ENCODE data around the gene LOC128125822.

LOC128125822 gene

DNA sequence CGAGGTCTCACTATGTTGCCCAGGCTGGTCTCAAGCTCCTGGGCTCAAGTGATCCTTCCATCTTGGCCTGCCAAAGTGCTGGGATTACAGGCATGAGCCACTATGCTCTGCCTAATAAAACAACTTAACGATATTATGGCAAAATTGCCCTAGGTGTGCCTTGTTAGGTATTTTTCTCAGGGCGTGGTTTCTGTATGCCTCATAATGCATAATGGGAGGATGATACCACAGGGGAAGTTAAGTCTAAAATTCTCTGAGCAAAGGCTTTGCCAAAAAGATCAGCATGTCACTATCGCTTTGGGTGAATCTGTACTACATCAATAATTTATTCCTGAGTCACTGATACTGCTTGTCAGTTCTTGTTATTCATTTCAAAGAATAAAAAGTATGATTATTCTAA, 15.9 kb upstream of the LOC128125822 start:
- no peak for DNase-seq (ENCODE audit: low spot score)

DNA sequence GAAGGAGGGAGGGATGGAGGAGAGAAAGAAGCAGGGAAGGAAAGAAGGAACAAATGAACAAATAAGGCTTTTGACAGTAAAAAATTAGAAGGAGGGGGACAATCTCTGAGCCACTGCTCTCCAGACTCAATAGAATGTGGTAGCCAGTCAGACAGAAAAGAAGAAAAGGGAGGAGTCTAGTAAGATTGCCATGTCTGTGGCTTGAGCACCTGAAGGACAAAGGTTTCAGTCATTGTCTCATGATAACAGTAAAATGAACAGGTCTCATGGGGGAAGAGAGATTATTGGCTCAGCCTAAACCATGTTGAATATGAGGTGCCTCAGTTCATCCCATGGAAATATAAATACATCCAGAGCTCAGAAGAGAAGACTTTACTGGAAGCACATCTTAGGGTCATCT, 14.0 kb upstream of the LOC128125822 start:
- no peak for DNase-seq (ENCODE audit: low spot score)

DNA sequence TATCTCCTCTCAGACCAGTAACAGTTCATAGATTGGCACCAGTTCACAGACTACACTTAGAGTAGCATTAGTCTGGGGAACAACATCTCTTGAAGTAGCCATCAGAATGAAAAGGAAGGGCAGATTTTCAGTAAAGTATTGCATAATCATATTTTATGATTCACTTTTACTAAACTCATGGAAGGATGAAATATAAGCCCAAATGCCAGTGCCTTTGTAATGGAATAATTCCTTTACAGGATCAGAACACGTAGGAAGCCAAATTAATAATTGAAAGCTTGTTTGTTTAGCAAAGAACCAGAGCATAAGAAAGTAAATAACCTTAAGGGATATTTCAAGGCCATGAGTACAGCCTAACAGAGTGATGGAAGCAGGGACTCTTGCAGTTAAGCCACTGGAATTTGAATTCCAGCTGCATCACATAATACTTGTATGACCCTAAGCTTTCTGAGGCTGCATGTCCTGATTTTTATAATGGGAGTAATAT, 11.4 kb upstream of the LOC128125822 start:
- no peak for DNase-seq (ENCODE audit: low spot score)

DNA sequence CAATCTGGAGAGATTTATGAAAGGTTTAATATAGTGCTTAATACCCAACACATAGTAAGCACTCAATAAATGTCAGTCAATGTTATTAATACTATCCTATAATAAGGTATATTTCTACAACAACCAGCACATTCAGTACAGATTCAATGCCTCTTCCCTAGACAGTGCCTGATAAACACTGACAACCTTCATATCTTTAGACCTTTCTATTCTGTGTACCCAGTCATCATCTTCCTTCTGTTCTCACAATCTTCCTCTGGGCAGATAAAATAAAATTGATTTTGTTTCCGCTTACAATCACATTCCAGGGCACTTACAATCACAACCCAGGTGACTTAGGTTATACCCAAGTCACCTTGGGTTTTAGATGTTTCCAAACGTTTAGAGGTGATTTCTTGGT, 11.0 kb upstream of the LOC128125822 start:
- DNase-seq (ENCODE audit: low spot score), result no peak

DNA sequence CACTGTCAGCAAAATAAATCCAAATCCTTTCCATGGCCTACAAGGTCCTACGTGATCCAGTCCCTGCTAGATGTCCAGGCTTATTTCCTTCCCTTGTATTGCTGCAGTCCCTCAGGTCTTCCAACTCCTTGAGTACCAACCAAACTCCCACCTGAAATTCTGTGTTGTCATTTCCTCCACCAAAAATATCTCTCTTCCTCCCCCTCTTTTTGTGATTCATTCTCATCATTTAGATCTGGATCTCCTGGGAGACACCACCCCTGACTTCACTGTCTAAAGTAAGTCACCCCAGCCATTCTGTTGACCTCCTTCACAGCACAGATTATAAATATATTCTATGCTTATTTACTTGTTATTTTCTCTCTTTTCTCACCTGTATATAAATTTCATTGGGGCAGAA, 9.0 kb upstream of the LOC128125822 start:
- DNase-seq (ENCODE audit: low spot score), result no peak

DNA sequence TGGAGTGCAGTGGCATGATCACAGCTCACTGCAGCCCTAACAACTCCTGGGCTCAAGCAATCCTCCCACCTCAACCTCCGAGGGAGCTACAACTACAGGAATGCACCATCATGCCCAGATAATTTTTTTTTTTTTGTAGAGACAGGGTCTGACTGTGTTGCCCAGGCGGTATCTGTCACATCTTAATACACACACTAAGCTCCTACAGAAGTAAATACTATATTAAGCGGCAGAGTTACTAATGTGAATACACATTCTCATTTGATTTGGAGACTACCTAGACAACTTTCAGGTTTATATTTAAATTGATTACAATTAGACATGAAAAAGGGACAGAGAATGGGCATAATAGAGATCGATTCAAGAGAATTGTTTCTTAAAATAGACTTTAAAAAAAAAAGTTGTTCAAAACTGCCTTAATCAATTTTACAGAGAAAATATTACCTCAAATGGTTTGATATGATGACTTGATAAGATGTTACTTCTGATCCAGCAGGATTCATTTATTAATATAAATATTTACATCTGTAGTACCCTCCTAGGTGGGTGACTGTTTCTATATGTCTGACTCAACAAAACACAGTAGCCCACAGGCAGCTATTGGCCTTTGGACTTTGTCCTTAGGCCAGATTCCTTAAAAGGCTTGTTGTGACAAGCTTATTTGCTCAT, 7.1 kb upstream of the LOC128125822 start:
- DNase-seq (ENCODE audit: low spot score), result no peak

DNA sequence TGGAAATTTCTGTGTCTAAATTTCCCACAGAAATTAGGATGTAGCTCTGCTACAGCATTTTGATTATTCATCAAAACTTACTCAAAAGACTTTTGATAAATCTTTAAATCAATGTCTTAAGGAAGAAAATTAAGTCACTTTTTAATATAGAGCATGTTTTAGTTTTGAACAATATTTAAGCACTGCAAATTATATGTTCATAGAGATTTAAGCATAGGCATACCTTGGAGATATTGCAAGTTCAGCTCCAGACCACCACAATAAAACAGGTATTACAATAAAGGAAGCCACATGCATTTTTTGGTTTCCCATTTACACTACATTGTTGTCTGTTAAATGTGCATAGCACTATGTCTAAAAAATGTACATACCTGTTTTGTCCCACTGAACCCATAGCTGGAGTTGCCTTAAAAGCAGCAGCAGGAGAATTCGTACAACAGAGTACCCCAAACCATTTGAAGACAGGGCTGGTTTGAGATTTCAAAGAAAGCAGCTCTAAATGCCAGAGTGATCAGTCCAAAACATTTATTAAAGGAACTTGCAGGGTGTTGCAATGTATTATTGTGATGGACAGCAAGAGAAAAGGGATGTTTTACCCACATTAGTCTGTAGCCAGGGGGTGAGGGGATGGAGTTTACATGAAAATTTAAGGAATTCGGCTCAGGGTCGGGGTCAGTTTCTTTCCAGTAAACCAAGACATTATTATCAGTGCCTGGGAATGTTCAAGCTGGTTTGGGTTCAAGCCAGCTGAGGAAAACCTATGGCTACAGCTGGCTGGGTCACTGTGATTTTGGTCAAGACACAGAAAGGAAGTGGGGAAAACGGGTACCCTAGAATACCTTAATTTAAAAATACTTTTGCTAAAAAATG, 6.3 kb upstream of the LOC128125822 start:
- DNase-seq (ENCODE audit: low spot score), result no peak

DNA sequence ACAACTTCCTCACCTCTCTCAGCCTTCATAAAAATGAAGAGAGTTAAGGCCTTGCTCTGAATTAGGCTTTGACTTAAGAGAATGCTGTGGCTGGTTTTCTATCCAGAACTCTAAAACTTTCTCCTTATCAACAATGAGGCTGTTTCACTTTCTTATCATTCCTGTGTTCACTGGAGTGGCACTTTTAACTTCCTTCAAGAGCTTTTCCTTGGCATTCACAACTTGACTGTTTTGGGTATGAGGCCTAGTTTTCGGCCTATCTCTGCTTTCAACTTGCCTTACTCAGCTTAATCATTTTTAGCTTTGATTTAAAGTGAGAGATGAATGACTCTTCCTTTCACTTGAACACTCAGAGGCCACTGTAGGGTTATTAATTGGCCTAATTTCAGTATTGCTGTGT, 4.3 kb upstream of the LOC128125822 start:
- no peak for DNase-seq (ENCODE audit: low spot score)

DNA sequence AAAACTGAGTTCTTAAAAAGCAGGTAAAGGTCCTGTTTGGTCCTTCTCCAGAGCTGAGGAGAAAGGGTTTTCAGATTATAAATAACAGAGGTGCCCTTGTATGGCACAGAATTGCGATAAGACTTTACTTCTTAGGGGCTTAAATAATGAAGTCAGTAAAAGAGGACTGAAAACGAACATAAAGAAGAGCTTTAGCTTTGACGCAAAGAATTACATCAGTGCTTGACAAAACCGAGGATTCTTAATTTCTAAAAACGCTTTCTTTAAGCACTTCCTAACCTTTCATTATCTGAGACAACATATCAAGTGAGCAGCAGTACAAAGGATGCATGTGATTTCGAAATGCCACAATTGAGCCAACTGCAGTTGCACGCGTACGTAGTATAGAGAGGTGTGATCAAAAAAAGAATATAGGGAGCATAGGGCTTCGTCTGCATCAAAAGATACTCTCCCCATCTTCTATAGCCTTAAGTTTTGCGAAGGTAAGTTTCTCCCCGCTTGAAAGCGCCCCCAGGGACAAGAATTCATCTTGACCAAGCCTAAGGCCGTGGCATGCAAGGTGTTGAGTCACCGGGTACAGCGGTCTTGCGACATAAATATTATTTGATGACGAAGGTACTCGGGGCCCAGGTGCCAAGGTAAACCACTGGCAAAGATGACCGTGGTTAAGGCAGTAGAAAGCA, 778 bp upstream of the LOC128125822 start:
- no peak for DNase-seq (ENCODE audit: low spot score)

DNA sequence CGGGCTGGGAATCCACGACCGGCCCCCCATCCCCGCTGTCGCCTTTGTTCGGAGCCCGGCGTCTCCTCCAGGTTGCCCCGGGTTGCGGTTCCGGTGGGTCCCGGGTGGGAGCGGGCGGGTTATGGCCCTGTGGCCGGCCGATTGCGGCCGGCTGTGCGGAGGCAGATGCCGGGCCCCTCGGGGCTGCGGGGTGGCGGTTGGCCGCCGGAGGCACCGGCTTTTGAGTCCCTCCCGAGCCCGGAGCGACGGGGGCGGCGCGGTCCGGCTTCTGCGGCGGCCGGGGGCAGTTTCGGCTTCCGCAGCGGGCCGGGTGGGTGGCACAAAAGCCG, 431 bp downstream of the LOC128125822 start:
- DNase-seq (ENCODE audit: low spot score), result no peak

DNA sequence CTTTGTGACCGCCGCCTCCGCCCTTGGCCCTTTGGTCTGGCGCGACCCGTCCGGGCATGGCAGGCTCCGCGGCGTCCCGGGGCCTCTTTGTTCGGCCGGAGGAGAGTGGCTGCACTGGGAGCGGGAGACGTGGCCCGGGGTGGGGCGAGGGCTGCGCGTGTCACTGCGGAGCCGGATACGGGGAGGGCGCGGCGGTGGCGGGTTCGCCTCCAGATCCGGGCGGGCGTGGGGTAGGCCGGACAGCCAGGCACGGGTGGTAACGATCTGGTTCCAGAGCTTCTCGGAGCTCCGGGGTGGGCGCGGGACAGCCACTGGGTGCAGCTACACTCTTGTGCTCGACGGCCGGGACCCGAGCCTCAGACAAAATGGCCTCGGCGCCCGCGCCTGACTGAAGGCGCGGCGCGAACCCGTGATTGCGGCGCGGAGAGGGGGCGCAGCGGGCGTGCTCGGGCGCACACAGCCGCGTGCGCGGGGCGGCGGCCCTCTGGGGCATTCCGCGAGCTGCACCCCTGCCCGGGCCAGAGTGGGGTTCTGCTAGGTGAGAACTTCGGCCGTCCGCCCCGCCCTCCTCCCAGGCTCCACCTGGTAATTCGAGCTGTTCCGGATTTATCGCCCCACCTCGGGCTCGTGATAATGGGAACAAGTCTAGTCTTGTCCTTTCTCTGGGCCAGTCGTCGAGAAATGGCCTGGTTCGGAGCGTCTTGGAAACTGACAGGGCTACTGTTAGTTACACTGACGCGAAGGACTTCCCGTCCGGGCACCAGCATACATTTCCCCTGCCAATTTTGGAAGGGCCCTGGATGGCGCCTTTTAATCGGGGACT, 1.0 kb downstream of the LOC128125822 start:
- peak; percentile 41 for DNase-seq (ENCODE audit: low spot score)

DNA sequence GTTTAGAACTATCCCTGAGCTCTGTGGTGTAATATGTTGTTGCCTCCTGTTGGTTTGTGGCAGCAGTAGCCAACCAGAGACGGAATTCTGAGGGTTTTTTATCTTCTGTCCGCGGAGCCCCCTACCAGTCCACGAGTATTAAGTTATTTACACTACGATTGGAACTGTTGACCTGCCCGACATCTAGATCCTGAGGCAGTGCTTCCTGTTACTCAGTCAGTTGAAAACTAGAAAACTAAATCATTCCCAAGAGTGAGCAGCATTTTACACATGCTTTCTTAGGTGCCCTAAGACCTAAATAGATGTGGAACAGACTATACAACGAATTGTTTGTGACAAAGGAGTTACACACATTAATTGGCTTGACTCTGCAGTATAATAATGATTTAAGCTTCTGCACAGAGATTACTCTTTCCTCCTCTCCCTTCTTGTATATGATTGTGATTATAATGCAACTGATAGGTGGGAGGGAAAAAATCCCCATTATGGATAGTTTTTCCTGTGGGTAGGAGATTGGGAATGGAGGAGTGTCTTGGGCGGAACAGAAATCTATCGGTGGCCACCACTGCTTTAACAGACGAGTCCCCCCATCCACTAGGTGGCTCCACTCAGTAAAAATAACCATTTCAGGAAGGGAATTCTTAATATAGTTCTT, 1.7 kb downstream of the LOC128125822 start:
- DNase-seq (ENCODE audit: low spot score), result peak; percentile 71

DNA sequence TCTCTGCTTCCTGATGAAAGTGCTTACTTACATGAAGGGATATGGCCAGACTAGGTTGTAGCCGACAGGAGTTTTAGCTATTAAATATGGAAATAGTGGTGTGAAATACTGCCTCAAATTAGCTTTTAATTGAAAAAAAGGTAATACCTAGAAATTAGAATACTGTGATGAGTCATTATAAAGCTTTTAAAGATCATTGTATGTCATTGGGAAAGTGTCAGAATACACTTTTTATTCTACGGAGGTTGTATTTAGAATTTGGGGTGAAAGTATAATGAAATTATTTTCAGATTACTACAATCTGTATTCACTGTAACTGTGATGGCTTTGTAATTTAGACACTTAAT, 2.2 kb downstream of the LOC128125822 start:
- no peak for DNase-seq (ENCODE audit: low spot score)

DNA sequence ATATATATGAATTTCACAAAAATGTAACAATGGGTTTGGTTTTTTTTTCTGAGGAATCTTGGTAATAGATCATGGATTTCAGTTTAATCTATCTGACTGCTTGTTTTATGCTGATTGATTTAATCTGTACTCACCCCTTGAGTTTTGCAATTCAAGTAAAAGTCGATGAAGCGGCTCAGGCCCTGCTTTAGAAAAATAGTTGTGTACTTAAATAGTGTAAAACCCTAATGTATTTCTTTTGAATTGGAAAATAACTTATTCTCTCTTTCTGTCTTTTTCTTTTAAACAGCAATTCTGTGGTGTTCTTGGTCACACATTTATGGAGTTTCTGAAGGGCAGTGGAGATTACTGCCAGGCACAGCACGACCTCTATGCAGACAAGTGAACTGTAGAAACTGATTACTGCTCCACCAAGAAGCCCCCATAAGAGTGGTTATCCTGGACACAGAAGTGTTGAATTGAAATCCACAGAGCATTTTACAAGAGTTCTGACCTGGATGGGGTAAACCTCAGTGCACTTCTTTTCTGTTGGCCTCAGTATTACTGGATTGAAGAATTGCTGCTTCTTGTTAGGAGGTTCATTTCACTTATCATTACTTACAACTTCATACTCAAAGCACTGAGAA, 4.0 kb downstream of the LOC128125822 start:
- no peak for DNase-seq (ENCODE audit: low spot score)

DNA sequence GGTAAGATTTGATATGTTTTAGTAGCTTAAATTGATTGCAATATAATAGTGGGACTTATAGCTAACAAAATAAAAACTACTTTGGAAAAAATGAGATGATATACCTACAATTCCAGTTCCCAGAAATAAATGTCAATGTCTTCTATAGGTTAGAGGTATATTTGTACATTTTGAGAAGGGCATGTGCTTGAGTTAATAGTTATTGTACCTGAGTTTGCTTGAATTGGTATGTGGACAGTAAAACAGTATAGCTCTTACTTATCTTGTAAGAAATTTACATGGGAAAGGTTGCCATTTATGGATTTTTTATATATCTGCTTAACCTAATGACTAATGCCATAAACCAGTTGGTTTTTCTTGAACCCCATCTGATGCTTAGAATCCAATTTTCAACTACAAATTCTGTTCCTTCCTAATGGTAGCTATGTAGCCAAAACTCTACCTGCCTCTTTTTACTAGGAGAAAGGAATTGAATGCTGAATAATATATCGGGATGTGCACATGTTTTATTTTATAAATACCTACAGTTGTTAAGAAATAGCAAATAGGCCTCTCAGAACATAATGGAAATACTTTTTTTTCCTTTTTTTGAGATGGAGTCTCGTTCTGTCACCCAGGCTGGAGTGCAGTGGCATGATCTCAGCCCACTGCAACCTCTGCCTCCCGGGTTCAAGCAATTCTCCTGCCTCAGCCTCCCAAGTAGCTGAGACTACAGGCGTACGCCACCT, 4.9 kb downstream of the LOC128125822 start:
- DNase-seq (ENCODE audit: low spot score), result no peak

DNA sequence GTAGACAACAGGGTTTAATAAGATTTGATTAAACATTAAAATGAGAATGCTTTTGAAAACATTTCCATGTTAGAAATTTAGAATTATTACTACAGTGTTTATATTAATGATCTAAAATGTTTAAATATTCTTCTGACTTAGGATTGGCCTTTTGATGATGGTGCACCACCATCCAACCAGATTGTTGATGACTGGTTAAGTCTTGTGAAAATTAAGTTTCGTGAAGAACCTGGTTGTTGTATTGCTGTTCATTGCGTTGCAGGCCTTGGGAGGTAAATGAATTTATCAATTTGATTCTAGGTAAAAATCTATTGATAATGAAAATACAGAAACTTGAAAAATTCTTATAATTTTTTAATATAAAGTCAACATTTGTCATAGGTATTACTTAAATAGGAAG, 6.5 kb downstream of the LOC128125822 start:
- DNase-seq (ENCODE audit: low spot score), result no peak

DNA sequence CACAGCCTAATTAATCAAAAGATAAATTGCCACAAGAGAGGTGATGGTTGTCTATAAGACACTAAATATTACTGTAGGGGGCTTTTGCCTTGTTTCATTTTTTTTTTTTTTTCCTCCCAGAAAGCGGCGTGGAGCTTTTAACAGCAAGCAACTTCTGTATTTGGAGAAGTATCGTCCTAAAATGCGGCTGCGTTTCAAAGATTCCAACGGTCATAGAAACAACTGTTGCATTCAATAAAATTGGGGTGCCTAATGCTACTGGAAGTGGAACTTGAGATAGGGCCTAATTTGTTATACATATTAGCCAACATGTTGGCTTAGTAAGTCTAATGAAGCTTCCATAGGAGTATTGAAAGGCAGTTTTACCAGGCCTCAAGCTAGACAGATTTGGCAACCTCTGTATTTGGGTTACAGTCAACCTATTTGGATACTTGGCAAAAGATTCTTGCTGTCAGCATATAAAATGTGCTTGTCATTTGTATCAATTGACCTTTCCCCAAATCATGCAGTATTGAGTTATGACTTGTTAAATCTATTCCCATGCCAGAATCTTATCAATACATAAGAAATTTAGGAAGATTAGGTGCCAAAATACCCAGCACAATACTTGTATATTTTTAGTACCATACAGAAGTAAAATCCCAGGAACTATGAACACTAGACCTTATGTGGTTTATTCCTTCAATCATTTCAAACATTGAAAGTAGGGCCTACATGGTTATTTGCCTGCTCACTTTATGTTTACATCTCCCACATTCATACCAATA, 7.8 kb downstream of the LOC128125822 start:
- DNase-seq (ENCODE audit: low spot score), result no peak

DNA sequence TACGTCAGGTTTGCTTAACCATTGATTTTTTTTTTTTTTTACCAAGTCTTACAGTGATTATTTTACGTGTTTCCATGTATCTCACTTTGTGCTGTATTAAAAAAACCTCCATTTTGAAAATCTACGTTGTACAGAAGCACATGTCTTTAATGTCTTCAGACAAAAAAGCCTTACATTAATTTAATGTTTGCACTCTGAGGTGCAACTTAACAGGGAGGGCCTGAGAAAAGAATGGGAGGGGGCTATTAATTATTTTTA, 8.4 kb downstream of the LOC128125822 start:
- DNase-seq (ENCODE audit: low spot score), result no peak

DNA sequence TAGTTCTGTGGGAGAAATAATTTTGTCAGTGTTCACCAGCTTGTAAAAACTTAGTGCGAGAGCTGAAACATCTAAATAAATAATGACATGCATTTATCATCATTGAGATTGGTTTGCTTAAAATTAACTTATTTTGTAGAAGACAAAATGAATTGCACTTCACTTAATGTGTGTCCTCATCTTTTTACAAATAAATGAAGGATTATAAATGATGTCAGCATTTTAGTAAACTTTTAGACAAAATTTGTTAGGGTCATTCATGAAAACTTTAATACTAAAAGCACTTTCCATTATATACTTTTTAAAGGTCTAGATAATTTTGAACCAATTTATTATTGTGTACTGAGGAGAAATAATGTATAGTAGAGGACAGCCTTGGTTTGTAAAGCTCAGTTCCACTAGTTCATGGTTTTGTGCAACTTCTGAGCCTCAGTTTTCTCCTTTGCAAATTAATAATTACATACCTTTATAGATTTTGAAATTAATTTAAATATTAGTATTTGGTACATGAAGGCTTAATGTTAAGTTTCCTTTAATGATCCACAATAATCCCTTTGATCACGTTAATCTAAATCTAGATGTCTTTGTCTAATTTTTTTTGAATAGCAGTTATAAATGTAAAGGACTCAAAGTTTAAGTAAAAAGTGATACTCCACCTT, 9.2 kb downstream of the LOC128125822 start:
- no peak for DNase-seq (ENCODE audit: low spot score)
